Erythroblast (primary cell): ENCODE measurements around the gene PDPN.

ENCODE experiments used
- GATA1 ChIP-seq: IDR thresholded peaks from 2 replicates; pipeline ENCODE4 v1.6.1; 2011; ENCODE audit warnings: low read depth, mild to moderate bottlenecking, control low read depth, low read length, moderate library complexity
- POLR2A ChIP-seq: IDR thresholded peaks from 2 replicates; pipeline ENCODE4 v1.6.1; 2011; ENCODE audit warnings: mild to moderate bottlenecking, low read length

DNA sequence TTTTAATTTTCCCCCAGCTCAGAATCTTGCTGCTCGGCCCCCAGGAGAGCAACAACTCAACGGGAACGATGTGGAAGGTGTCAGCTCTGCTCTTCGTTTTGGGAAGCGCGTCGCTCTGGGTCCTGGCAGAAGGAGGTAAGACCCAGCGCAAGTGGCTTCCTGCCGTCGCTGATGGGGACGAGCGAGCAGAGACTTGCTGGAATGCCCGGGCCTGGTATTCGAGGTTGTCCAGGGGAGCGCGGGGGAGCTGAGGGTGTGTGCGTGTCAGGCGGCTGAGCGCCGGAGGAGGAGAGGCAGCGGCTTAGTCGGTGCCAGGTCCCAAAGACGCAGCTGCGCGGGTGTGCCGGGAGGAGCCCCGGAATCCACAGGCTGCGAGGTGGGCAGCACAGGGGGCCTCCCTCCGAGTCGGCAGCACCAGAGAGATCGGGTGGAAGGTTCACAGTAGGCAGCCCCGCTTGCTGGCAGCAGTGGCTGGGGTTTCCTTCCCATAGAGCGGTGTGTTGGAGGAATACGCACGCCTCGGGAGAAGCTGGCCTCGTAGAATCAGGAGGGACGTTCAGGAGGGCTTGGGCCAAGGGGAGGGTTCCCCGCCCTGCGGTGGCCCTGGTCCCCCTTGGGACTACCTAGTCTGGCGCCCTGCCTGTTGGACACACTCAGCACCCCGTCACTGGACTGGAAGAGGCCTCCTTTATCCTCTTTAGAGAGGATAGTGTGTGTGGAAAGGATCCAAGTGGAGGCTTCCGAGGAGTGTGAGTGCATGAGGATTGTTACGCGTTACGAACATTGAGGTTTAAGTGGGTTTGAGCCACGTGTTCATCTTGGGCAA, 547 bp downstream of the PDPN start:
- TF ChIP-seq POLR2A (no peak), GATA1 (no peak)
